ENCODE data around the gene TREH. TPM values are rescaled to one million over a fixed set of nuclear protein-coding genes. Genes with fewer than 3 reads are reported as not detected.

TREH gene
- total RNA-seq, 2 experiments from 2014 or later = not detected

GRCh38 chr11:118618115-118618990 is 61.1 kb downstream of the TREH start:
- no peak overlapping the region for H3K4me2 ChIP-seq (ENCODE audit: low read length)
- no peaks in the 10 kb centered on the region for H3K4me1 ChIP-seq (ENCODE audit: insufficient read depth, low read length, poor library complexity, severe bottlenecking)
- no peaks in the 10 kb centered on the region for H3K9me3 ChIP-seq (ENCODE audit: low read length)
- H3K27ac ChIP-seq (ENCODE audit: low read depth, low read length, poor library complexity, severe bottlenecking) = no peak overlapping the region
- POLR2A ChIA-PET = interaction anchor here (0.6 kb wide), 1 partner anchor 18 kb away, joined by 3 read pairs; no protein-coding TSS in a partner anchor
- H3K4me3 ChIP-seq (ENCODE audit: low read depth, low read length, poor library complexity, severe bottlenecking) = no peak overlapping the region
- no peaks in the 10 kb centered on the region for H3K36me3 ChIP-seq (ENCODE audit: insufficient read depth, low read length)
- intact Hi-C loops (cut with micrococcal nuclease; ENCODE audit: unreplicated experiment) = loop anchor here (5.0 kb wide), 1 partner anchor 471 kb away; no protein-coding TSS in a partner anchor
- no peak for DNase-seq (ENCODE audit: low spot score)
- no peak for TF ChIP-seq CTCF (conservative IDR thresholded peaks at IDR 0.05; ENCODE audit: low read length)
- no peak for TF ChIP-seq EZH2phosphoT487 (IDR thresholded peaks at IDR 0.05; ENCODE audit: borderline replicate concordance, low read depth, low read length)
- no peaks in the 10 kb centered on the region for H4K20me1 ChIP-seq (ENCODE audit: insufficient read depth, low read length)
- CTCF ChIA-PET (ENCODE audit: unreplicated experiment) = interaction anchor here (0.6 kb wide), 1 partner anchor 9 kb away, joined by 4 read pairs; no protein-coding TSS in a partner anchor
- no TSS peak for BruUV-seq (replicated peaks)
- H3K9me2 ChIP-seq (ENCODE audit: insufficient read depth, low read length) = no peaks in the 10 kb centered on the region
- no peaks in the 10 kb centered on the region for H3K79me2 ChIP-seq (ENCODE audit: insufficient read depth, low read depth, low read length)
- no peak overlapping the region for H2AFZ ChIP-seq (ENCODE audit: low read length)

GRCh38 chr11:118615976-118616371 is 63.5 kb downstream of the TREH start:
- POLR2A ChIA-PET = interaction anchor here (0.6 kb wide), 1 partner anchor 594 kb away, joined by 3 read pairs; no protein-coding TSS in a partner anchor
- H3K27ac ChIP-seq (ENCODE audit: low read depth, low read length, poor library complexity, severe bottlenecking) = no peak overlapping the region
- BruUV-seq (replicated peaks) = no TSS peak
- no peaks in the 10 kb centered on the region for H3K36me3 ChIP-seq (ENCODE audit: insufficient read depth, low read length)
- TF ChIP-seq CTCF (conservative IDR thresholded peaks at IDR 0.05; ENCODE audit: low read length) = no peak
- no peak for TF ChIP-seq EZH2phosphoT487 (IDR thresholded peaks at IDR 0.05; ENCODE audit: borderline replicate concordance, low read depth, low read length)
- H2AFZ ChIP-seq (ENCODE audit: low read length) = no peak overlapping the region
- DNase-seq (ENCODE audit: low spot score) = no peak
- CTCF ChIA-PET (ENCODE audit: unreplicated experiment) = no interaction called here
- intact Hi-C loops (cut with micrococcal nuclease; ENCODE audit: unreplicated experiment) = loop anchor here (5.0 kb wide), 1 partner anchor 469 kb away; no protein-coding TSS in a partner anchor
- no peaks in the 10 kb centered on the region for H3K79me2 ChIP-seq (ENCODE audit: insufficient read depth, low read depth, low read length)
- H3K4me3 ChIP-seq (ENCODE audit: low read depth, low read length, poor library complexity, severe bottlenecking) = no peak overlapping the region
- H3K4me2 ChIP-seq (ENCODE audit: low read length) = no peak overlapping the region
- H3K4me1 ChIP-seq (ENCODE audit: insufficient read depth, low read length, poor library complexity, severe bottlenecking) = no peaks in the 10 kb centered on the region
- H3K9me2 ChIP-seq (ENCODE audit: insufficient read depth, low read length) = no peaks in the 10 kb centered on the region
- H3K9me3 ChIP-seq (ENCODE audit: low read length) = no peaks in the 10 kb centered on the region
- no peaks in the 10 kb centered on the region for H4K20me1 ChIP-seq (ENCODE audit: insufficient read depth, low read length)
